ENCODE data around the gene RGS17. TPM values are rescaled to one million over a fixed set of nuclear protein-coding genes. Genes with fewer than 3 reads are reported as not detected.
"Not testable (repeated sequence)": the region's sequence is repeated elsewhere in the genome, so short reads cannot be mapped to it uniquely, and the experiment has no call there.

RGS17 gene, protein sequence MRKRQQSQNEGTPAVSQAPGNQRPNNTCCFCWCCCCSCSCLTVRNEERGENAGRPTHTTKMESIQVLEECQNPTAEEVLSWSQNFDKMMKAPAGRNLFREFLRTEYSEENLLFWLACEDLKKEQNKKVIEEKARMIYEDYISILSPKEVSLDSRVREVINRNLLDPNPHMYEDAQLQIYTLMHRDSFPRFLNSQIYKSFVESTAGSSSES
- total RNA-seq (2014; rRNA removed; shearing (Covaris generic)) = 0.58 TPM in 1 of 2 replicates, not detected in the other

DNA sequence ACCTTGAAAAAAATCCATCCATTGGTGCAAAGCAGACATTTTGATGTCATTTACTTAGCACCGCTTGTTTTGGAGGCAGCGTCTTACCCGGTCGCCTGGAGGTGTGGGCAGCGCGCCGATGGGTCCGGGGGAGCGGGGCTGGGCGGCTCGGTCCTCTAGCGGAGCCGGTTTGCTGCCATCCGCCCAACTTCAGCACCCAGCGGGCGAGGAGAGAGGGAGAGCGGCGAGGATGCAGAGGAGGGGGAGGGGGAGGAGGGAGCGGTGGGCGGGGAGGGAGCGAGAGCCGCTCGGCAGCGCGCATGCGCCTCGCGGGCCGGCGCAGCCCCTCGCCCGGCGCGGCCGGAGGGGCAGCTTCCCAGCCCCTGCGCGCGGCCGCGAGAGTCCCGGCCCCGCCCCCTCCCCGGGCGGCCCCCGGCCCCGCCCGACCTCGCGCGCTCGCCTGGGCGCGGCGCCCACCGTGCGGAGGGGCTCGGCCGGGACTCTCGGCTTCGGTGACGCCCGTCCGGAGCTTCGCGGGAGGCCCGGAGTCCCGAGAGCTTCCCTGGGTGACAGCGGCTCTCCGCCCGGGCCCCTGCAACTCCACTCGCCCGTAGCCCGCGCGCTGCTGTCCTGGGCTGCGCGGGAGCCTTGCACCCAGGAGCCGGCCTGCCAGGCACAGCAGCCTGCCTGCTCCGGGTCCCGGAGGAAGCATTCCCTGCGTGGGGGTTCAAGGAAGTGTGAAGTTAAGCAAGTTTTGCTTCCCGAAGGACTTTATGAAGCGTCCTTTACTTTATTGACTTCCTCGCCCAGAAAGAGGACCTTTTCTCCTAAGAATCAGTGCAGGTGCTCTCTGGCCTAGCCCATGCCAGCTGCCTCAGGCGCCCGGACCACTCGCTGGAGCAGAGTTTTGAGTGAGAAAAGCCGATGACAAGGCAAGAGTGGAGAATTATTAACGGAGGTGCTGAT is at the start of gene RGS17:
TSS of gene RGS17 (minus strand) at position 246 of the 945 bp plus-strand sequence. CDS start 87,264 bp downstream, outside the sequence.
- in situ Hi-C loops (cut with HindIII; ENCODE audit: low sequenced_read_pairs) = no loop called here
- DNase-seq (ENCODE audit: low spot score) = peak; percentile 74

DNA sequence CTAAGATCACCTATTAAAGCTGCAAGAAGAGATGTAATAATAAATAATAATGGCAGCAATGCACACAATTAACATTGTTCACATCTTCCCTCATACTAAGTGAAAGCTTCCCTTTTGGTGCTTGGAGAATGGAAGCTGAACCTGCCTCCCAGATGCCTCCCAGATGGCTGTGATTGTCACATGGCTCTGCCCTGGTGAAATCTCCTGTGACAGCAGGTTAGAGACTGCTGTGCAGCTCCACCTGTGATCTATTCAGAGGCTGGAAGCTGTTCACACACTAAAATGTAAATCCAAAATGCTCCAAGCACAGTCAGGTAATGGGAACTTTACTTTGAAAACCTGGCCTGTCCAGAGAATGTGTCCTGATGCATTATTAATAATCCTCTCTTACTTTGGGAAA is 41.7 kb upstream of the RGS17 start:
- in situ Hi-C loops (cut with HindIII; ENCODE audit: low sequenced_read_pairs) = no loop called here
- peak; percentile 25 for DNase-seq (ENCODE audit: low spot score)

DNA sequence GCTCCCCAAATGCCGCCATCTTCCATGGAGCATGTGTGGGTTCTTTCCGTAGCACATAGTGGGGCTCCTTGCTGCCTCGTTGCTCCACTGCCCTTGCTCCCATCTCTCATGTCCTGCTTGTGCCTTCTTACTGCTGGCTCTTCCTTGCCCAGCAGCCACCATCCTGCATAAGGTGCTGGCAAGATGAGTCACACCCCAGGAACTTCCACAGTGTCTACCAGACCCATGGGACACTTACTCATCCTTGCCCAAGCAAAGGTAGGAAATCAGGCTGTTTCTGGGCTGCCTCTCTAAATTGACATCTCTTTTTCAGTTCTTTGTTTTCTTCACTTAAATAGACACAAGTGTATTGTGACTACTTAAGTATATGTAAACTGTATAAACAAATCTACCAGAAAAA is 39.4 kb upstream of the RGS17 start:
- in situ Hi-C loops (cut with HindIII; ENCODE audit: low sequenced_read_pairs) = no loop called here
- no peak for DNase-seq (ENCODE audit: low spot score)

DNA sequence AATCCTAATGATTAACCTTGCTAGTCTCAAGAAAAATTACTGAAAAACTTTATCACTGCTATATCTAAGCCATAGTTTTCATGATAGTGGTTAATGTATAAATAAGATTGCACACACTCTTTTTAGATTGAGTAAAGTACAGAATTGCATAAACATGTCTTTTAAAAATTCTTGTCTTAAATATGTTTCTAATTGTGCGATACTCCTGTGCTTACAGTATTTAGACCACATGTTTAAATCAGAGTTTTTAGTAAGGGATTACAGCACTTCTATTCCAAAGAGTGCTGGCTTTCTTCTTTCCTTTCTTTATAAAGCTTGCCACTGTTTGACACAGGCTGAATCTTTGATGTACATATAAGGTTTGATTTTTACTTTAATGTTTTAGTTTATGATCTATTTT is 36.8 kb upstream of the RGS17 start:
- no peak for DNase-seq (ENCODE audit: low spot score)
- in situ Hi-C loops (cut with HindIII; ENCODE audit: low sequenced_read_pairs) = no loop called here

DNA sequence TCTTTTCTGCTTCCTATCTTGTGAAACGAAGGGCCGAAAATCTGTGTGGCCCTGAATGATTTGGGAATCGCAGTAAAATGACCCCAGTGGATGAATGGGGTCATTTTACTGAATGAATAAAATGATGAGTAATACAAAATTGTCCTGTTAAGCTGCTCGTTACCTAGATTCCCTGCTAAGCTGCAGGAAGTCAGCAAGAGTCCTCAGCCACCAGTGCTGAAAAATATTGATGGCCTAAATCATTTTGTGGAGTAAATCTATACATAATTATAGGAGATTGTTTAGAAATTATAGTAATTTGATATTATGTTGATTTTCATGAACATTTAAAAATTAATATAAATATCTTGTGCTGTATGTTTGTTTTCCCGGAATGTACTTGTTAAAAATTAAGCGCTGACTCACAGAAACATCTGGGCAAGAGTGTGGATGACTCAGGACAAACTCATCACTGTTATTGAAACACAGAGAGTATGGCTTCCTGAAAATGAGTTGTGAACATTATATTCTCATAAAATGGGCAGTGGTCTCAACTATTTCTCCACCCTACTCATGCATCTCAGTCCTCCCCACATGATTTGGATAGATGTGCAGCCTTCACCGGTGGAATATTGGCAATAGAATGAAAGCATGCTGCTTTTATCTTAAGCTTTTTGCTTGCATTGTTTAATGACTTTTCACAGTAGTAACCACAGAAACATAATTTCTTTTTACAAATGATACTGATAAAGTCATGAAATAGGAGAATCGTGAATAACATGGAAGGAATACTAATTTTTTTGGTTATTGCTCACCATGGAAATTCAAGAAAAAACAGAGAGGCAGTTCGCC is 36.2 kb upstream of the RGS17 start:
- in situ Hi-C loops (cut with HindIII; ENCODE audit: low sequenced_read_pairs) = no loop called here
- no peak for DNase-seq (ENCODE audit: low spot score)

DNA sequence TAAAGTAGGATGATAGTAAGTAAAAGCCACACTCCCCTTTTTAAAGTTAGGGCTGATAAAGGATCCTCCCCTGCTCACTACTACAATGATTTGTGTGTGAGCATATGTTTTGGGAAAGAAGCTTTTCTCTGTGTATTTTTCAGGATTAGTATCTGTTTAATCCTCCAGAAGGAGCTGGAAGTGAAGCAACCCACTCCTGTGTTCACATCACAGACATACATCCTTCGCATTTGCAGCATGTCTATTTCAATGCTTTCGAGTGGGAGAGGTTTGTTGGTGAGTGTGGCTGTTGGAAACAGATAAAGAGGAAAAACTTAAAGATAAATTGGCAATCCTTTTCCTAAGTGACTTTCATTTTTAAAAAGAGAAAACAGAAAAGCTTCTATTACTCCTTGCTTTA is 31.6 kb upstream of the RGS17 start:
- no peak for DNase-seq (ENCODE audit: low spot score)
- in situ Hi-C loops (cut with HindIII; ENCODE audit: low sequenced_read_pairs) = no loop called here

DNA sequence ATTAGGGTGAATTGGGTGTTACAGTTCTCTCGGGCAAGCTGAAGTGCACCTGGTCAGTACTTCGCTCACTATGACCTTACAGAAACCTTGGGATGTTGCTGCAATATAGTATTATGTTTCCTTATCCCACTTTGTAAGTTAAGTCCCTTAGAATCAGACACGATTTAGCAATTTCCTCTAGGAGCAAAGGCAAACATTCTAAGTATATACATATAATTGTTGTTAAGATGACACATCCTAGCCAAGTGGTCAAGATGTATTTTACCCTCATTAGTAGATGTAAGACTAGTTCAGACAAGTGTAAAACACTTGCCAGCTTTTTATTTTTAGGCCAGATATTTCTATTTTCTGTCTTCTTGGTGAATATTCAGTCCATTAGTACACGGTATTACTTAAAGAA is 31.1 kb upstream of the RGS17 start:
- in situ Hi-C loops (cut with HindIII; ENCODE audit: low sequenced_read_pairs) = no loop called here
- no peak for DNase-seq (ENCODE audit: low spot score)

DNA sequence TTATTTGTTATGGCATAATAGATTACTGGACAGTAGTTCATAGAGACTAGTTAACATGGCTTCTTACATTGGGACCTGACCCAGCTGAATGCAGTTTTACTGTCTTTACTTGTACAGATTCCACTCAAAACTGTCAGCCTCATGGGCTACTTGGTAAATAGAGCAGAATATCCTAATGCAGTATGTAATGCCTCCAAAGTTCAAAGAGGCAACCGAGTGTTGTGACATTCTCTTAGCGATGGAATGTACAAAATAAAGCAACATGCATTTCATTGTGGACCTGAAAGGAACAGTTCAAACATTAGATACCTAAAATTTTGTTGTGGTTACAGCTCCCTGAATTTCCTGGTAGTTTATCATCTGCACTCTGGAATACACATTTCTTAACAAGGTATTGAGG is 29.1 kb upstream of the RGS17 start:
- in situ Hi-C loops (cut with HindIII; ENCODE audit: low sequenced_read_pairs) = no loop called here

DNA sequence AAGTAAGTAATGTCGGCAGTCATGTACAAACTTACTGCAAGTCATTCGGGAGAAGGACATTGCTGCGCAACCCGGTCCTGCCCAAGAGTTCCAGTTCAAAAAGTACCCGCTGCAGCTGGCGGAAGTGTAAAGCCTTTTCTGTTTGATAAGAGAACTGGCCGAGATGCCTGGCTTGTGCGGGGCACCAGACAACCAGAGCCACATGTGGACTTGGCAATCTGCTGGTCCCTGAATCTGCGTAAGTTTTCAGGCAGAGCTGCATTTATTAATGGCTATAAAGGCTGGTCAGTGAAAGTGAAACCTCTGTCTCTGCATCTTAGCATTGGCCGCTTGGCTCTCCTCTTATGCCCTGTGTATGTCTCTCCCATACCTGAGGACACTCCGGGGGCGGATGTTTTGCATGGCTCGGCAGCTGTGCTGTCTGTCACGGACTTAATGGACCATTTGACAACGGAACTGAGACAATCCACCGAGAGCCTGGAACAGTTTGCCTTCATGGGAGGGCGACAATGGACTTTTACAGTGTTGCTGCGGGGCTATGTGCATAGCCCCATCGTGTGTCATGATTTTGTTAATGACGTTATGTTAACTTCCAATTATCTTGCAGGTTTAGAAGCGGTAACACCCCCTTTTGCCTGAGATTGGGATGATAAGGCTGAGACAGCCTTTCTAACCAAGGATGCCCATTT is 19.8 kb upstream of the RGS17 start:
- DNase-seq (ENCODE audit: low spot score) = no peak
- in situ Hi-C loops (cut with HindIII; ENCODE audit: low sequenced_read_pairs) = no loop called here

More for the DNA sequence above, 29.1 kb upstream of the RGS17 start:
- DNase-seq (ENCODE audit: low spot score) = no peak

DNA sequence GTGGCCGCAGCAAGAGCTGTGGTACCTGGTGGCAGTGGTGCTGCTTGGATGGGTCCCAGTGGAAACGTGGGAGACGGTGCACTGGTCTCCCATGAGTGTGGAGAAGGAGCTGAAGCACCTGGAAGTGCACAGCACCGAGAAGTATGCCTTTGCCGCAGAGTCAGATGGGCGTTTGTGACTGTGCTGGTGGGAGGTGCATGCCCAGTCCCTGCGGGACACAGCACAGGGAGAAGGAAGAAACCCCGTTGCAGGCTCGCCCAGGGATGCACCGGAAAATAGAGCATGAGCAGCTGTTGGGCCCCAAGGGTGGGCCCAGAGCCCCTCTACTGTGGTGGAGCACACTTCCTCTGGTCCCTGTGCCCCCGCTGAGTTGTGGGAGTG is 19.3 kb upstream of the RGS17 start:
- in situ Hi-C loops (cut with HindIII; ENCODE audit: low sequenced_read_pairs) = no loop called here
- DNase-seq (ENCODE audit: low spot score) = no peak

DNA sequence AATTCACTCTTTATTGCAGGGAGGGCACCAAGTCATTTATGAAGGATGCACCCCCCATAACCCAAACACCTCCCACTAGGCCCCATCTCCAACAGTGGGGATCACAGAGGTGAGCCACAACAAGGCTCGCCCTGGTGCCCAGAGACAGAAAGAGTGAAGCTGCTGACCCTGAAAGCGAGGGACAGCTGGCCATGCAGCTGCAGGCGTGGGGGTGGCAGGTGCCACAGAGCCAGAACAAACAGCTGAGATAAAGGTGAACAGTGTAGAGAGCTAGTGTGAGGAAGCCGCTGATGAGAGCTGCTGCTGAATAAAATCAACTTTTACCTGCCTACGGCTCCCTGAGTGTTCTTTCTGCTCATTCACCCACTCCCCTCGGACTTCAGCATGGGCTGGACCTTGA is 18.8 kb upstream of the RGS17 start:
- in situ Hi-C loops (cut with HindIII; ENCODE audit: low sequenced_read_pairs) = no loop called here
- DNase-seq (ENCODE audit: low spot score) = no peak

DNA sequence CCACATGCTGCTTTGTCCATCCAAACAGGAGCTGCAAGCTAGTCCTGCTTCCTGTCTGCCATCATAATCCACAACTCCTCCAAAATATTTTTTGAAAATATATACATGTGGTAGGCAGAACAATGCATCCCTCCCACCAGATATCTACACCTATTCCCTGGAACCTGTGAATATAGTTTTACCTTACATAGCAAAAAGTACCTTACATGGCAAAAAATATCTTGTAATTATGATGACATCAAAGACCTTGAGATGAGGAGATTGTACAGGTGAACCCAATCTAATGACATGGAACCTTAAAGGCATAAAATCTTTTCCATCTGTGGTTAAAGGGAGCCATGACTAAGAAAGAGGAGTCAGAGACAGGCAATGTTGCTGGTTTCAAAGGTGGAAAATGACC is 15.3 kb upstream of the RGS17 start:
- in situ Hi-C loops (cut with HindIII; ENCODE audit: low sequenced_read_pairs) = no loop called here
- DNase-seq (ENCODE audit: low spot score) = no peak

DNA sequence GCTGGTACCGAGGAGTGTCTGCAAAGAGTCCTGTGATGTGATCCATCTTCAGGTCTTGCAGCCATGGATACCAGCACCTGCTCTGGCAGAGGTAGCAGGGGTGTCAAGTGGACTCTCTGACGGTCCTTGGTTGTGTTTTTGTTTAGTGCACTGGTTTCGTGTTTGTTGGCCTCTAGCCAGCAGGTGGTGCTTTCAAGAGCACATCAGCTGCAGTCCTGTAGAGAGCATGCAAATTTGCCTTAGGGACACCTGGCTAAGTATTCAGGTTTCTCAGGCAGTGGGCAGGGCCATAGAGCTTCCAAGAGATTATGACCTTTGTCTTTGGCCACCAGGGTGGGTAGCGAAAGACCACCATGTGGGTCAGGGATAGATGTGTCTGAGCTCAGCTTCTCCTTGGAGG is 14.5 kb upstream of the RGS17 start:
- in situ Hi-C loops (cut with HindIII; ENCODE audit: low sequenced_read_pairs) = no loop called here
- DNase-seq (ENCODE audit: low spot score) = no peak

DNA sequence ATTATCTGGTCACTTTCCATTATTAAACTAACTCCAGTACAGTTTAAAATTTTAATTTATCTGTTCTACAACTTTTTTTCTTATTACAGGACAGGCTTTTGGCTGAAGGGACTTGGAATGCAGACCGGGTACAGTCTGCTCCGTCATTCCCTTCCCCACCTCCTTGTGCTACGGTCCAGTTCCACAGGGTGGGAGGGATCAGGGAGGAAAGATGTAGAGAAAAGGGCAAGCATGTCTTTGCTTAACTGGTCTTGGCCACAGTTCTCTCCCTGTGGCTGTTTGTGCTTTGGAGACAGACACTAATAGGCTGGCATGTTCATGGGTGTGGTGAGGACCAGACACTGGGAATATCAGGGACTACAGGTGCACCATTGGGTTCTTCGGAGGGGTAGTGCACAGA is 12.1 kb upstream of the RGS17 start:
- DNase-seq (ENCODE audit: low spot score) = no peak
- in situ Hi-C loops (cut with HindIII; ENCODE audit: low sequenced_read_pairs) = no loop called here

DNA sequence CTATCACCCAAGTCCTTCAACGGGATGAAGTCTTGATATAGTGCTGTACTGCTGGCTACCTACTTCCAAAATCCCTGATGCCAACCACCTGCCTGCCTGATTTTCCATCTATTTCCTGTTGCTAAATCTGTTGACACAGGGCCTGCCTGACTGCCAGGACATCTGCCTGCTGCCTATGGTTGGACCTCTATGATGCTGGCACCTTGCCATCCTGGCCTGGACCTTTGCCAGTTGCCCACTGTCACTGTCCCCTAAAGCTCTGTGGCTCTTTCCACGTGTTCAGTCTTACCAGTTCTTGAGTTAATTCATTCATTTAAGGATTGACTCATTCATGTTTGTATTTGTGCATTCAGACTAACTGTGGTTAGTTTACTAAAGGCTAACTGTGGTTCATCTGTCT is 9.2 kb upstream of the RGS17 start:
- peak; percentile 61 for DNase-seq (ENCODE audit: low spot score)
- in situ Hi-C loops (cut with HindIII; ENCODE audit: low sequenced_read_pairs) = no loop called here

DNA sequence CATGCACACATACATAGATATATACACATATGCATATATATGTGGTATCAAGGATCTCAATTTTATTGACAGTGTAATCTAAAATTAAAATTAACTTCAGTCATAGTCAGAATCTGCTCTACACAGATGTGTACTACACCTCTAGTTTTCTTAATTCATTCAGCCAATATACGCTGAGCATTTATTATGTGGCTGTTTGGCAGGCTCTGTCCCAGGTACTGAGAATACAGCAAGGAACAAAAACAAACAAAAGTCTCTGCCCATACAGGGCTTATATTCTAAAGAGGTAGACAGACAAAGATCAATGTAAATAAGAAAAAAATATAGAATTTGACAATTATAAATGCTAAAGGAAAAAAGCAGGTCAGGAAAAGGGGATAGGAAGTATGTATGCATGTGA is 7.8 kb upstream of the RGS17 start:
- in situ Hi-C loops (cut with HindIII; ENCODE audit: low sequenced_read_pairs) = no loop called here
- DNase-seq (ENCODE audit: low spot score) = no peak

DNA sequence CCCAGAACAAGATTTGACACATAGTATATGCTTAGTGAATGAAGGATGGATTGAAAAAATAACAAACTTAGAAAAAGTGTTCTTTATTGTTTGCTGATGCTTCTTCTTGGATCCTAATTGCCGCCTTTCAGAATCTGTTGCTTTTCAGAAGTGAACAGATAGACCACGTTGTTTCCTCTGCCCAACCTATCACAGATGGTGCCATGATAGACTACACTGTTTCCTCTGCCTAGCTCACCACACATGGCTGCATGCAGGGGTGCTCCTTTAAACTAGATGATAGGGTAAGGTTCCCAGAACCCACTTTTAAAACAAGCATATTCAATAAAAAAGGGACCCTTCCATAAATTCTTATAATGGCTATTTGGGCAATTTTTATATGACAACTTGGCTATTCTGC is 4.6 kb upstream of the RGS17 start:
- in situ Hi-C loops (cut with HindIII; ENCODE audit: low sequenced_read_pairs) = no loop called here
- DNase-seq (ENCODE audit: low spot score) = no peak

DNA sequence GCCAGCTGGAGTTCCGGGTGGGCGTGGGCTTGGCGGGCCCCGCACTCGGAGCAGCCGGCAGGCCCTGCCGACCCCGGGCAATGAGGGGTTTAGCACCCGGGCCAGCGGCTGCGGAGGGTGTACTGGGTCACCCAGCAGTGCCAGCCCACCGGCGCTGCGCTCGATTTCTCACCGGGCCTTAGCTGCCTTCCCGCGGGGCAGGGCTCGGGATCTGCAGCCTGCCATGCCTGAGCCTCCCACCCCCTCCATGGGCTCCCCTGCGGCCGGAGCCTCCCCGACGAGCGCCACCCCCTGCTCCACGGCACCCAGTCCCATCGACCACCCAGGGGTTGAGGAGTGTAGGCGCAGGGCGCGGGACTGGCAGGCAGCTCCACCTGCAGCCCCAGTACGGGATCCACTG is 2.6 kb upstream of the RGS17 start:
- in situ Hi-C loops (cut with HindIII; ENCODE audit: low sequenced_read_pairs); DNase-seq (ENCODE audit: low spot score): not testable (repeated sequence)

DNA sequence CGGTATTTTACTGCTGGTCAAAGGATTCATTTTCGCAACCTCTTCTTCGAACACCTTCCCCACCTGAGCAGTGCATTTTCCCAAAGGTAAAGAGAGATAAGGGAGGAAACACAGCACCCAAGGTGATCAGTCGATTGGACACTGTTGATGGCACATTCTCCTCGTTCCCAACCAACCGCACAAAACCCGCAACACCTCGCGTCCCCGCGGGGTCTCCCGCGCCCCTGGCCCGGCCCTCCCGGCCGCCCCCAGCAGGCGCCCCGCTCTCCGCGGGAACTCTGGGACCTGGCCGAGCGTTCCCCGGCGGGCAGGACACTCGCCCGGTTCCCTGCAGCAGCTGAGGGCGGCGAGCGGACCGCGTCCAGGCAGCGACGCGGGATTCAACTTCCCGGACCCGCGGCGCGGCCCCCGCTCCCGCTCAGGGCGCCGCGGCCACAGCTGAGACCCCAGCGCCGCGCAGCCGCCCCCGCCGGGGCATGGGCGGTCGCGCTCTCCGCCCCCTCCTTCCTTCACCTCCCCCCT is 506 bp downstream of the RGS17 start:
- DNase-seq (ENCODE audit: low spot score) = peak; percentile 23
- in situ Hi-C loops (cut with HindIII; ENCODE audit: low sequenced_read_pairs) = no loop called here
